Endothelial cell of umbilical vein (primary cell): ENCODE measurements around the gene GTF3C5.

Experiments
- CTCF ChIP-seq, 2 donors: IDR thresholded peaks; 1 replicate in 1 of 2; 2 replicates in 1 of 2; pipeline ENCODE4 v1.5.1; 2011; ENCODE audit warnings: low read length in 2 of 2, mild to moderate bottlenecking in 2 of 2, moderate library complexity in 2 of 2, control low read depth in 1 of 2, inconsistent platforms in 1 of 2, low read depth in 1 of 2; ENCODE audit not compliant: insufficient read depth in 1 of 2; ENCODE audit errors: extremely low read depth in 1 of 2
- EZH2 ChIP-seq: IDR thresholded peaks from 2 replicates; pipeline ENCODE4 v1.6.1; 2012; ENCODE audit warnings: borderline replicate concordance, low read depth, mild to moderate bottlenecking, moderate library complexity, low read length, inconsistent platforms; ENCODE audit not compliant: severe bottlenecking

GRCh38 chr9:133008406-133008805, 22.4 kb upstream of the GTF3C5 start:
- TF ChIP-seq CTCF (IDR thresholded peaks at IDR 0.05; ENCODE audit: extremely low read depth in 1 of 2, insufficient read depth in 1 of 2, low read depth in 1 of 2, low read length in 2 of 2) = no peak
- no peak for TF ChIP-seq EZH2
